RWPE1 (cell line): ENCODE results near the gene BAG3.
"Not testable (repeated sequence)": the region's sequence is repeated elsewhere in the genome, so short reads cannot be mapped to it uniquely, and the experiment has no call there.

Source experiments
- CTCF ChIA-PET: fragments of 350-600 bp; sonication (Branson Sonifier 250); formaldehyde crosslinking; extraction: SDS; loops from one replicate; lab custom pipeline; 2021; lab: Yijun Ruan, JAX
- POLR2A ChIA-PET: fragments of 400-600 bp; formaldehyde crosslinking; extraction: SDS; loops from one replicate; lab custom pipeline; 2020; ENCODE audit warnings: antibody characterized with exemption; ENCODE audit not compliant: low non-redundant PET; lab: Yijun Ruan, JAX
- DNase-seq: peaks from one replicate; pipeline ENCODE4 v3.0.0; 2012; ENCODE audit warnings: low spot score
- H3K27ac ChIP-seq: fragments of 450-650 bp; 2 replicates; pipeline ENCODE4 v1.5.1; 2017
- TF ChIP-seq, protein P1 (sequence below): fragments of 450-650 bp; conservative IDR thresholded peaks from 2 replicates; pipeline ENCODE4 v1.5.1; 2017; ENCODE audit warnings: low read depth, mild to moderate bottlenecking

Gene BAG3

GRCh38 chr10:119654540-119654939, 3.4 kb downstream of the BAG3 start:
- CTCF ChIA-PET, result interaction anchor here (1.2 kb wide), 1 partner anchor 46 kb away, joined by 5 read pairs; no protein-coding TSS in a partner anchor
- peak overlapping the region; percentile 98 for H3K27ac ChIP-seq
- POLR2A ChIA-PET, result interaction anchor here (1.1 to 1.3 kb wide), 2 partner anchors 13 to 25 kb away, joined by 5 to 6 read pairs; no protein-coding TSS in a partner anchor
- DNase-seq, result peak; percentile 84
- TF ChIP-seq, protein P1, sequence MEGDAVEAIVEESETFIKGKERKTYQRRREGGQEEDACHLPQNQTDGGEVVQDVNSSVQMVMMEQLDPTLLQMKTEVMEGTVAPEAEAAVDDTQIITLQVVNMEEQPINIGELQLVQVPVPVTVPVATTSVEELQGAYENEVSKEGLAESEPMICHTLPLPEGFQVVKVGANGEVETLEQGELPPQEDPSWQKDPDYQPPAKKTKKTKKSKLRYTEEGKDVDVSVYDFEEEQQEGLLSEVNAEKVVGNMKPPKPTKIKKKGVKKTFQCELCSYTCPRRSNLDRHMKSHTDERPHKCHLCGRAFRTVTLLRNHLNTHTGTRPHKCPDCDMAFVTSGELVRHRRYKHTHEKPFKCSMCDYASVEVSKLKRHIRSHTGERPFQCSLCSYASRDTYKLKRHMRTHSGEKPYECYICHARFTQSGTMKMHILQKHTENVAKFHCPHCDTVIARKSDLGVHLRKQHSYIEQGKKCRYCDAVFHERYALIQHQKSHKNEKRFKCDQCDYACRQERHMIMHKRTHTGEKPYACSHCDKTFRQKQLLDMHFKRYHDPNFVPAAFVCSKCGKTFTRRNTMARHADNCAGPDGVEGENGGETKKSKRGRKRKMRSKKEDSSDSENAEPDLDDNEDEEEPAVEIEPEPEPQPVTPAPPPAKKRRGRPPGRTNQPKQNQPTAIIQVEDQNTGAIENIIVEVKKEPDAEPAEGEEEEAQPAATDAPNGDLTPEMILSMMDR, result no peak

GRCh38 chr10:119655566-119656001, 4.4 kb downstream of the BAG3 start:
- peak; percentile 55 for DNase-seq
- H3K27ac ChIP-seq, result peak overlapping the region; percentile 98
- TF ChIP-seq, protein P1, result no peak
- ChIA-PET CTCF (interaction anchor here (0.6 kb wide), 1 partner anchor 23 kb away, joined by 4 read pairs; no protein-coding TSS in a partner anchor), POLR2A (interaction anchor here (0.6 to 1.9 kb wide), 2 partner anchors 25 to 131 kb away, joined by 3 to 5 read pairs; no protein-coding TSS in a partner anchor)

DNA sequence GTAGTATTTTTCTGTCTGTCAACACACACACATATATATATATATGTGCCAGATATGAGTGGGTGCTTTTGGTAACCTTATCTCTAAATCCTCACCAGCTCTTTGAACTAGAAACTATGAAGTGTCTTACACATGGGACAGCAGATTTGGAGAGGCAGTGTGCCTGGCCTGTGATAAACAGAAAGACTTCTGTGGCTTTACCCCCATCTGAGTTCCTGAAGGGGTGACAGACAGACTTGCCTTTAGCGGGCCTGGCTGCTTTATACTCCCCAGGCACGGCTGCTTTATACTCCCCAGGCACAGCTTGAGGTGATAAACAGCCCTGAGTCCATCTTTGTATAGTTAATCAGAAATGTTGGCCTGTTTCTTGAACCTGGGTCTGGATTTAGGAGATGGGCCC, 5.6 kb downstream of the BAG3 start:
- CTCF ChIA-PET, result interaction anchor here (0.7 kb wide), 1 partner anchor 48 kb away, joined by 3 read pairs; no protein-coding TSS in a partner anchor
- TF ChIP-seq, protein P1, result no peak

DNA sequence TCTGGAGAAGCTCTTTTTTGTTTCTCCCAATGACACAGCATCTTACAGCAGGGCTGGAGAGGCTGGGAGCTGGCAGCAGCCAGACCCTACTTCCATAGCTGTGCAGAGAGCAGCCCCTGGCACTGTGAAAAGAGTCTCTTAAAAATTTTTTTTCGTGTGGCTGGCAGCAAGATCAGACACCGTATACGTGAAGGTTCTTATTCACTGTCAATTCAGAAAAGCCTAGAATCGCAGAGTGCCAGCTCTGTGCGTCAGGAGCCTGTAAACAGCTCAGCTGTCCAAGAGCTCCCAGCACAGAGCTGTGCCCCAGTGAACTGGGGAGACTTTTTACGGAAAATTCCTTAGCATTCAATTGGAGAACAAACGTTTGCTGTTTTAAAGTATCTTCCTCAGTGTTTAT, 6.5 kb downstream of the BAG3 start:
- peak overlapping the region; percentile 98 for H3K27ac ChIP-seq
- TF ChIP-seq, protein P1, result no peak
- DNase-seq, result no peak
- POLR2A ChIA-PET, result interaction anchor here (0.6 to 1.4 kb wide), 3 partner anchors 23 to 67 kb away, joined by 3 to 5 read pairs (median 4); no protein-coding TSS in a partner anchor
- CTCF ChIA-PET, result interaction anchor here (1.0 kb wide), 1 partner anchor 21 kb away, joined by 3 read pairs; no protein-coding TSS in a partner anchor

More for the DNA sequence above, 5.6 kb downstream of the BAG3 start:
- no peak for DNase-seq
- POLR2A ChIA-PET, result interaction anchor here (0.7 to 1.9 kb wide), 3 partner anchors 24 to 32 kb away, joined by 3 to 5 read pairs (median 4); no protein-coding TSS in a partner anchor
- H3K27ac ChIP-seq, result peak overlapping the region; percentile 98

GRCh38 chr10:119658274-119658673, 7.1 kb downstream of the BAG3 start:
- peak overlapping the region; percentile 98 for H3K27ac ChIP-seq

GRCh38 chr10:119659951-119660350, 8.8 kb downstream of the BAG3 start:
- CTCF ChIA-PET, result no interaction called here
- POLR2A ChIA-PET, result no interaction called here
- TF ChIP-seq, protein P1, result no peak

More at GRCh38 chr10:119658274-119658673, 7.1 kb downstream of the BAG3 start:
- peak; percentile 90 for DNase-seq
- POLR2A ChIA-PET, result interaction anchor here (0.6 to 1.4 kb wide), 3 partner anchors 22 to 66 kb away, joined by 3 to 5 read pairs (median 4); no protein-coding TSS in a partner anchor
- TF ChIP-seq, protein P1, result no peak
- CTCF ChIA-PET, result interaction anchor here (1.0 kb wide), 1 partner anchor 20 kb away, joined by 3 read pairs; no protein-coding TSS in a partner anchor

GRCh38 chr10:119662076-119662605, 11.0 kb downstream of the BAG3 start:
- POLR2A ChIA-PET, DNase-seq: not testable (repeated sequence)
- CTCF ChIA-PET, result interaction anchor here (0.7 kb wide), 1 partner anchor 197 kb away, joined by 7 read pairs; no protein-coding TSS in a partner anchor
- H3K27ac ChIP-seq, result peak overlapping the region; percentile 99

More at GRCh38 chr10:119659951-119660350, 8.8 kb downstream of the BAG3 start:
- peak overlapping the region; percentile 98 for H3K27ac ChIP-seq
- DNase-seq, result no peak
